Suprapubic skin (tissue), 4 donors: ENCODE data around the gene XPO6. TPM values are rescaled to one million over a fixed set of nuclear protein-coding genes. Genes with fewer than 3 reads are reported as not detected.

ENCODE experiments used
- DNase-seq, 2 donors: peaks; one replicate each; pipeline ENCODE4 v3.0.0-alpha.2; 2019; ENCODE audit warnings: low spot score in 2 of 2
- H3K27ac ChIP-seq: fragments of 200-600 bp; sonication (generic); one replicate; pipeline ENCODE4 v1.5.1; 2019
- H3K27me3 ChIP-seq: fragments of 200-600 bp; sonication (generic); one replicate; pipeline ENCODE4 v1.5.1; 2019
- H3K36me3 ChIP-seq: fragments of 200-600 bp; sonication (generic); one replicate; pipeline ENCODE4 v1.5.1; 2019
- H3K4me1 ChIP-seq: fragments of 200-600 bp; sonication (generic); one replicate; pipeline ENCODE4 v1.5.1; 2019
- H3K4me3 ChIP-seq: fragments of 200-600 bp; sonication (generic); one replicate; pipeline ENCODE4 v1.5.1; 2019; ENCODE audit warnings: mild to moderate bottlenecking
- H3K9me3 ChIP-seq: fragments of 200-600 bp; sonication (generic); one replicate; pipeline ENCODE4 v1.5.1; 2019
- CTCF ChIP-seq, 2 donors: fragments of 200-600 bp in 1 of 2; fragments of 450-650 bp in 1 of 2; sonication (generic) in 1 of 2; IDR thresholded peaks; one replicate each; pipeline ENCODE4 v1.5.1; 2016 to 2019; ENCODE audit warnings: antibody characterized with exemption in 2 of 2, mild to moderate bottlenecking in 1 of 2, moderate library complexity in 1 of 2
- EP300 ChIP-seq: sonication (generic); formaldehyde crosslinking; IDR thresholded peaks from one replicate; pipeline ENCODE4 v1.6.1; 2017; ENCODE audit warnings: antibody characterized with exemption
- POLR2A ChIP-seq, 2 donors: fragments of 450-650 bp; IDR thresholded peaks; one replicate each; pipeline ENCODE4 v1.6.1; 2017; ENCODE audit warnings: antibody characterized with exemption in 2 of 2, mild to moderate bottlenecking in 2 of 2, moderate library complexity in 2 of 2
- POLR2AphosphoS5 ChIP-seq, 3 donors: sonication (generic); formaldehyde crosslinking; IDR thresholded peaks; one replicate each; pipeline ENCODE4 v1.6.1; 2017; ENCODE audit warnings: antibody characterized with exemption in 3 of 3
- WGBS: methylation state at CpG from one replicate; pipeline ENCODE4 v1.1.5; 2018; 5-methylcytosine and 5-hydroxymethylcytosine counted together
- total RNA-seq, 4 donors: library from RNA; depleted of rRNA; stranded (reverse); fragments of >200 nt; gene quantifications; one replicate each; pipeline ENCODE4 v1.1.0, GENCODE V29; 2016

XPO6 gene
- total RNA-seq, 4 donors from 2014 or later: 78.6 to 161 (median 88.1) TPM

GRCh38 chr16:28210264-28210663 lies 1.5 kb downstream of the XPO6 start:
- TF ChIP-seq POLR2AphosphoS5 (IDR thresholded peaks at IDR 0.05): no peak
- no peak for TF ChIP-seq POLR2A (IDR thresholded peaks at IDR 0.05)
- TF ChIP-seq CTCF (IDR thresholded peaks at IDR 0.05): no peak
- TF ChIP-seq EP300: no peak
- H3K4me1 ChIP-seq: peaks cover 27% of the 10 kb centered on the region
- no peaks in the 10 kb centered on the region for H3K9me3 ChIP-seq
- 66% methylated on average over 5 of the region's 5 CpGs for WGBS
- DNase-seq: no peak
- H3K4me3 ChIP-seq: peak overlapping the region; percentile 95
- H3K27ac ChIP-seq: no peak overlapping the region
- no peaks in the 10 kb centered on the region for H3K27me3 ChIP-seq
- H3K36me3 ChIP-seq: peaks cover 12% of the 10 kb centered on the region

- no peak for DNase-seq
- TF ChIP-seq POLR2A (IDR thresholded peaks at IDR 0.05) (no peak), CTCF (IDR thresholded peaks at IDR 0.05) (no peak), POLR2AphosphoS5 (IDR thresholded peaks at IDR 0.05) (no peak), EP300 (no peak)
- no peak overlapping the region for H3K4me3 ChIP-seq
- 86% methylated on average over 4 of the region's 4 CpGs for WGBS
- no peak overlapping the region for H3K27ac ChIP-seq
- peaks cover 23% of the 10 kb centered on the region for H3K36me3 ChIP-seq
- H3K4me1 ChIP-seq: peaks cover 40% of the 10 kb centered on the region
- no peaks in the 10 kb centered on the region for H3K27me3 ChIP-seq
- H3K9me3 ChIP-seq: no peaks in the 10 kb centered on the region
Observed at GRCh38 chr16:28208824-28209223, 2.9 kb downstream of the XPO6 start.

GRCh38 chr16:28208131-28208530 lies 3.6 kb downstream of the XPO6 start:
- no peak for TF ChIP-seq POLR2A (IDR thresholded peaks at IDR 0.05)
- no peak for TF ChIP-seq CTCF (IDR thresholded peaks at IDR 0.05)
- no peak for TF ChIP-seq EP300
- no peak for TF ChIP-seq POLR2AphosphoS5 (IDR thresholded peaks at IDR 0.05)
- Histone ChIP-seq H3K36me3 (peaks cover 28% of the 10 kb centered on the region), H3K4me3 (no peak overlapping the region), H3K9me3 (no peaks in the 10 kb centered on the region), H3K27me3 (no peaks in the 10 kb centered on the region), H3K27ac (no peak overlapping the region), H3K4me1 (peaks cover 46% of the 10 kb centered on the region)
- WGBS: 98% methylated on average over 4 of the region's 4 CpGs
- DNase-seq: no peak

- DNase-seq: no peak
- H3K4me1 ChIP-seq: peaks cover 46% of the 10 kb centered on the region
- no peak for TF ChIP-seq CTCF (IDR thresholded peaks at IDR 0.05)
- no peak for TF ChIP-seq POLR2A (IDR thresholded peaks at IDR 0.05)
- TF ChIP-seq POLR2AphosphoS5 (IDR thresholded peaks at IDR 0.05): no peak
- TF ChIP-seq EP300: no peak
- H3K27me3 ChIP-seq: no peaks in the 10 kb centered on the region
- no peak overlapping the region for H3K4me3 ChIP-seq
- no peaks in the 10 kb centered on the region for H3K9me3 ChIP-seq
- H3K27ac ChIP-seq: no peak overlapping the region
- WGBS: 91% methylated on average over 2 of the region's 2 CpGs
- peaks cover 30% of the 10 kb centered on the region for H3K36me3 ChIP-seq
Observed at GRCh38 chr16:28207399-28207798, 4.4 kb downstream of the XPO6 start.

- Histone ChIP-seq H3K36me3 (peaks cover 34% of the 10 kb centered on the region), H3K4me1 (peaks cover 44% of the 10 kb centered on the region)
Observed at GRCh38 chr16:28205974-28206373, 5.8 kb downstream of the XPO6 start.

More at GRCh38 chr16:28205974-28206373, 5.8 kb downstream of the XPO6 start:
- TF ChIP-seq EP300: no peak
- TF ChIP-seq POLR2A (IDR thresholded peaks at IDR 0.05): no peak
- no peak for TF ChIP-seq POLR2AphosphoS5 (IDR thresholded peaks at IDR 0.05)
- no peak for TF ChIP-seq CTCF (IDR thresholded peaks at IDR 0.05)
- WGBS: 93% methylated on average over 4 of the region's 4 CpGs
- no peak for DNase-seq
- no peak overlapping the region for H3K4me3 ChIP-seq
- no peak overlapping the region for H3K27ac ChIP-seq
- H3K9me3 ChIP-seq: no peaks in the 10 kb centered on the region
- H3K27me3 ChIP-seq: no peaks in the 10 kb centered on the region
